HG03571 (cell line): ENCODE data around the gene ZNF160.
"Not testable (repeated sequence)": the region's sequence is repeated elsewhere in the genome, so short reads cannot be mapped to it uniquely, and the experiment has no call there.

ENCODE experiments used
- ATAC-seq: cut with Tn5 transposase; IDR thresholded peaks from one replicate; pipeline ENCODE4 v1.9.1; 2021; ENCODE audit not compliant: unreplicated experiment

ZNF160 gene

GRCh38 chr19:53028306-53028705, 74.9 kb downstream of the ZNF160 start:
- ATAC-seq = not testable (repeated sequence)

DNA sequence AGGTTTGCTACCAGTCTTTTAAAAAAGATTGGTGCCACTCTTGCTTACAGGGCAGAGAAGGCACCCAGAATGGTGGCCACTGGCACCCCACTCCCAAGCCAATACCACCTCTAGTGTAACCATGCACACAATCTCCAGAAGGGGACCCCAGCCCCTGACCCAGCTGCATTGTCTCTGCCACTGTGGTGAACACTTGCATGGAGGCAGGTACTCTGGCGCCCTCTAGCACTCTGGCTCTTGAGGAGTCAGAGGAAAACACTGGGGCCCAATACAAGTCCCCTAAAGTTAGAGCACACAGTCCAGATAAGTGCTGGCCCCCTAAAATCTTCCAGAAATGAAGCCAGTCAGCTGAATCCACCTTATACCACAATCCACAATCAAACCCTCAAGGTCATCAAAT, 83.5 kb downstream of the ZNF160 start:
- ATAC-seq = no peak
